ENCODE results near the gene RANBP3L.
"Not testable (repeated sequence)": the region's sequence is repeated elsewhere in the genome, so short reads cannot be mapped to it uniquely, and the experiment has no call there.

Gene RANBP3L

GRCh38 chr5:36199620-36200019, 102.1 kb downstream of the RANBP3L start:
- Histone ChIP-seq H3K4me1 (ENCODE audit: insufficient read depth, low read length) (no peaks in the 10 kb centered on the region), H3K36me3 (ENCODE audit: insufficient read depth, low read length) (peaks cover 52% of the 10 kb centered on the region), H3K9me3 (ENCODE audit: insufficient read depth, low read depth, low read length) (no peaks in the 10 kb centered on the region), H3K27ac (ENCODE audit: low read depth, low read length) (no peak overlapping the region), H3K4me3 (ENCODE audit: low read length) (no peak overlapping the region), H3K27me3 (ENCODE audit: insufficient read depth, low read length) (no peaks in the 10 kb centered on the region), H3K9ac (ENCODE audit: low read depth, low read length) (no peak overlapping the region)
- WGBS, result 80% methylated on average over 1 of the region's 2 CpGs

DNA sequence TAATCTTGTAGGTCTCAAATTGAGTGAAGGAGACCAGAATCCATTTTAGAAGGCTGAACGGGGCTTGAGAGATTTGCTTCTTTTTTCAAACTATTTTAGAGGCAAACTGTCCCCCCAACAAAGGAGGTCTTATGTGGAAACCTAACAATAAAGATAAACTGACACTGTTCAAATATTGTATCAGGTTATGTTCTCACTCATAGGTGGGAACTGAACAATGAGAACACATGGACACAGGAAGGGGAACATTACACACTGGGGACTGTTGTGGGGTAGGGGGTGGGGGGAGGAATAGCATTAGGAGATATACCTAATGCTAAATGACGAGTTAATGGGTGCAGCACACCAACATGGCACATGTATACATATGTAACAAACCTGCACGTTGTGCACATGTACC, 102.9 kb downstream of the RANBP3L start:
- not testable (repeated sequence) for H3K9me3 ChIP-seq (ENCODE audit: insufficient read depth, low read depth, low read length); H3K4me1 ChIP-seq (ENCODE audit: insufficient read depth, low read length); H3K27ac ChIP-seq (ENCODE audit: low read depth, low read length); H3K9ac ChIP-seq (ENCODE audit: low read depth, low read length); H3K4me3 ChIP-seq (ENCODE audit: low read length); H3K27me3 ChIP-seq (ENCODE audit: insufficient read depth, low read length)
- peaks cover 60% of the 10 kb centered on the region for H3K36me3 ChIP-seq (ENCODE audit: insufficient read depth, low read length)
- WGBS, result 86% methylated on average over 1 of the region's 3 CpGs

All from HUES64 (cell line).